ENCODE data around the gene ORAI2.

GRCh38 chr7:102452451-102452850 lies 19.1 kb downstream of the ORAI2 start:
- TF ChIP-seq CTCF (IDR thresholded peaks at IDR 0.05): no peak
- no peak for TF ChIP-seq POLR2A (IDR thresholded peaks at IDR 0.05)

Measured in right lobe of liver (tissue), 4 donors.